ENCODE results near the gene PINLYP.

DNA sequence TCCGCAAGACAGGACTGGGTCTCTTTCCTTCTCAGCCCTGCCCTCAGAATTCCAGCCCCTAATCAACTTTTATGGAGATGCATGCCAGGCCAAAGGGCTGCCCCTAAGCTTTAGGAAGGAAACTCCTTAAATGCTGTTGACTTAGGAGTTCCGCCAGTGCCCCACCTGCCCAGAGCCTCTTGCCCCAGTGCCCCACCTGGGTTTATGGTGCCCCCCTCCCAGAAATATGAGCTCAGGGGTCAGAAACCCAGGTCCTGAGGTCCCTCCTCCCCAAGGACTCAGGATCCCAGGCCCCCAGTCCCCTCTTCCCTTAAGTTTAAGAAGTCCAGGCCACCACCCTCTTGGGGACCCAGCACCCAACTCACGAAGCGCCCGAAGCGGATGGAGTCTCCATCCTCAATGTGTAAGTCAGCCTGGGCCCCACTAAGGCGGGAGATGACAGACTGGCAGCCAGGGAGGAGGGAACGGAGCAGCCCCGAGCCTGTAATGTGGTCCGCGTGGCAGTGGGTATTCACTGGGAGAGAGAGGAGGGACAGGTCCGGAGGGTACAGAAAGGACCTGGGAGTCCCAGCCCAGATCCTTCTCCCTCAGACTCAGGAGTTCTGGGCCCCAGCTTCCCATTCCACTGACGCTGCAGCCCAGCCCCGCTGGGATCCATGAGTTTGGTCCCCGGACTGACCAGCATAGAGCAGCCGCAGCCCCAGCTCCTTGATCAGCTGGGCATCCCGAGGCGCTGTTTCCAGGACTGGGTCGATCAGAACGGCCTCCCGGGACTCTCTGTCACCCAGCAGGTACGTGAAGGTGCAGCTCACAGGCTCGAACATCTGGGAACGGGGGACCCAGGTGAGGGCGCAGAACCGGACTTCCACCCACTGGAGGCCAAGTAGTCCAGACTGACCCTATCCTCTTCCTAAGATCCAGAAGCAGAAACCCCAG is 49.5 kb upstream of the PINLYP start:
- TF ChIP-seq, protein P1, sequence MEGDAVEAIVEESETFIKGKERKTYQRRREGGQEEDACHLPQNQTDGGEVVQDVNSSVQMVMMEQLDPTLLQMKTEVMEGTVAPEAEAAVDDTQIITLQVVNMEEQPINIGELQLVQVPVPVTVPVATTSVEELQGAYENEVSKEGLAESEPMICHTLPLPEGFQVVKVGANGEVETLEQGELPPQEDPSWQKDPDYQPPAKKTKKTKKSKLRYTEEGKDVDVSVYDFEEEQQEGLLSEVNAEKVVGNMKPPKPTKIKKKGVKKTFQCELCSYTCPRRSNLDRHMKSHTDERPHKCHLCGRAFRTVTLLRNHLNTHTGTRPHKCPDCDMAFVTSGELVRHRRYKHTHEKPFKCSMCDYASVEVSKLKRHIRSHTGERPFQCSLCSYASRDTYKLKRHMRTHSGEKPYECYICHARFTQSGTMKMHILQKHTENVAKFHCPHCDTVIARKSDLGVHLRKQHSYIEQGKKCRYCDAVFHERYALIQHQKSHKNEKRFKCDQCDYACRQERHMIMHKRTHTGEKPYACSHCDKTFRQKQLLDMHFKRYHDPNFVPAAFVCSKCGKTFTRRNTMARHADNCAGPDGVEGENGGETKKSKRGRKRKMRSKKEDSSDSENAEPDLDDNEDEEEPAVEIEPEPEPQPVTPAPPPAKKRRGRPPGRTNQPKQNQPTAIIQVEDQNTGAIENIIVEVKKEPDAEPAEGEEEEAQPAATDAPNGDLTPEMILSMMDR (IDR thresholded peaks at IDR 0.05; ENCODE audit: insufficient read depth, low read length): no peak
- no peak; the same call in 1 of the 2 replicates for TF ChIP-seq POLR2AphosphoS5 (IDR thresholded peaks at IDR 0.05; ENCODE audit: low read depth)
- TF ChIP-seq, protein P2, sequence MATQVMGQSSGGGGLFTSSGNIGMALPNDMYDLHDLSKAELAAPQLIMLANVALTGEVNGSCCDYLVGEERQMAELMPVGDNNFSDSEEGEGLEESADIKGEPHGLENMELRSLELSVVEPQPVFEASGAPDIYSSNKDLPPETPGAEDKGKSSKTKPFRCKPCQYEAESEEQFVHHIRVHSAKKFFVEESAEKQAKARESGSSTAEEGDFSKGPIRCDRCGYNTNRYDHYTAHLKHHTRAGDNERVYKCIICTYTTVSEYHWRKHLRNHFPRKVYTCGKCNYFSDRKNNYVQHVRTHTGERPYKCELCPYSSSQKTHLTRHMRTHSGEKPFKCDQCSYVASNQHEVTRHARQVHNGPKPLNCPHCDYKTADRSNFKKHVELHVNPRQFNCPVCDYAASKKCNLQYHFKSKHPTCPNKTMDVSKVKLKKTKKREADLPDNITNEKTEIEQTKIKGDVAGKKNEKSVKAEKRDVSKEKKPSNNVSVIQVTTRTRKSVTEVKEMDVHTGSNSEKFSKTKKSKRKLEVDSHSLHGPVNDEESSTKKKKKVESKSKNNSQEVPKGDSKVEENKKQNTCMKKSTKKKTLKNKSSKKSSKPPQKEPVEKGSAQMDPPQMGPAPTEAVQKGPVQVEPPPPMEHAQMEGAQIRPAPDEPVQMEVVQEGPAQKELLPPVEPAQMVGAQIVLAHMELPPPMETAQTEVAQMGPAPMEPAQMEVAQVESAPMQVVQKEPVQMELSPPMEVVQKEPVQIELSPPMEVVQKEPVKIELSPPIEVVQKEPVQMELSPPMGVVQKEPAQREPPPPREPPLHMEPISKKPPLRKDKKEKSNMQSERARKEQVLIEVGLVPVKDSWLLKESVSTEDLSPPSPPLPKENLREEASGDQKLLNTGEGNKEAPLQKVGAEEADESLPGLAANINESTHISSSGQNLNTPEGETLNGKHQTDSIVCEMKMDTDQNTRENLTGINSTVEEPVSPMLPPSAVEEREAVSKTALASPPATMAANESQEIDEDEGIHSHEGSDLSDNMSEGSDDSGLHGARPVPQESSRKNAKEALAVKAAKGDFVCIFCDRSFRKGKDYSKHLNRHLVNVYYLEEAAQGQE (IDR thresholded peaks at IDR 0.05; ENCODE audit: insufficient replicate concordance, low read depth): no peak
- no peak for TF ChIP-seq SPI1 (IDR thresholded peaks at IDR 0.05; ENCODE audit: borderline replicate concordance, low read depth)
- no peak for TF ChIP-seq GABPA (IDR thresholded peaks at IDR 0.05; ENCODE audit: low read depth)
